Measurements from ENCODE around the gene P2RX6. TPM values are rescaled to one million over a fixed set of nuclear protein-coding genes. Genes with fewer than 3 reads are reported as not detected.

P2RX6 gene
- total and polyA plus RNA-seq, 2 experiments from 2014 or later, result 3.3 to 8.0 TPM

GRCh38 chr22:21028277-21029251 lies 13.6 kb downstream of the P2RX6 start:
- 93% methylated on average over 13 of the region's 13 CpGs for WGBS (ENCODE audit: low lambda C conversion rate, missing lambda C conversion rate)
- H3K36me3 ChIP-seq (replicated peaks; ENCODE audit: insufficient read depth, low read depth), result no peaks in the 10 kb centered on the region
- peaks cover 17% of the 10 kb centered on the region for H3K4me1 ChIP-seq (ENCODE audit: insufficient read depth)
- no peak for TF ChIP-seq CTCF (IDR thresholded peaks at IDR 0.05; ENCODE audit: poor library complexity)
- DNase-seq (ENCODE audit: low spot score), result no peak
- H3K4me3 ChIP-seq, result no peak overlapping the region
- H3K27me3 ChIP-seq, result no peaks in the 10 kb centered on the region
- no peak overlapping the region for H2AFZ ChIP-seq
- H3K79me2 ChIP-seq, result no peaks in the 10 kb centered on the region
- no peak overlapping the region for H3K27ac ChIP-seq
- peak overlapping the region; percentile 91 for H3K4me2 ChIP-seq
- no peaks in the 10 kb centered on the region for H3K9me3 ChIP-seq (ENCODE audit: low read depth)
- H3K9me2 ChIP-seq (replicated peaks; ENCODE audit: insufficient read depth), result no peaks in the 10 kb centered on the region
- no peaks in the 10 kb centered on the region for H4K20me1 ChIP-seq (ENCODE audit: insufficient read depth, poor library complexity, severe bottlenecking)

- no peaks in the 10 kb centered on the region for H3K79me2 ChIP-seq
- H4K20me1 ChIP-seq (ENCODE audit: insufficient read depth, poor library complexity, severe bottlenecking), result no peaks in the 10 kb centered on the region
- no peak overlapping the region for H3K4me3 ChIP-seq
- no peaks in the 10 kb centered on the region for H3K36me3 ChIP-seq (replicated peaks; ENCODE audit: insufficient read depth, low read depth)
- no peaks in the 10 kb centered on the region for H3K9me2 ChIP-seq (replicated peaks; ENCODE audit: insufficient read depth)
- H3K9me3 ChIP-seq (ENCODE audit: low read depth), result no peaks in the 10 kb centered on the region
- no peak overlapping the region for H2AFZ ChIP-seq
- DNase-seq (ENCODE audit: low spot score), result no peak
- no peaks in the 10 kb centered on the region for H3K27me3 ChIP-seq
- no peak overlapping the region for H3K27ac ChIP-seq
- H3K4me1 ChIP-seq (ENCODE audit: insufficient read depth), result peaks cover 17% of the 10 kb centered on the region
- WGBS (ENCODE audit: low lambda C conversion rate, missing lambda C conversion rate), result 66% methylated on average over 12 of the region's 12 CpGs
- TF ChIP-seq CTCF (IDR thresholded peaks at IDR 0.05; ENCODE audit: poor library complexity) (no peak), EZH2 (IDR thresholded peaks at IDR 0.05; ENCODE audit: borderline replicate concordance) (no peak), EZH2phosphoT487 (IDR thresholded peaks at IDR 0.05; ENCODE audit: low read depth, severe bottlenecking, unreplicated experiment) (no peak)
- H3K4me2 ChIP-seq, result peak overlapping the region; percentile 91
Measured at GRCh38 chr22:21029486-21030025, 14.6 kb downstream of the P2RX6 start.

DNA sequence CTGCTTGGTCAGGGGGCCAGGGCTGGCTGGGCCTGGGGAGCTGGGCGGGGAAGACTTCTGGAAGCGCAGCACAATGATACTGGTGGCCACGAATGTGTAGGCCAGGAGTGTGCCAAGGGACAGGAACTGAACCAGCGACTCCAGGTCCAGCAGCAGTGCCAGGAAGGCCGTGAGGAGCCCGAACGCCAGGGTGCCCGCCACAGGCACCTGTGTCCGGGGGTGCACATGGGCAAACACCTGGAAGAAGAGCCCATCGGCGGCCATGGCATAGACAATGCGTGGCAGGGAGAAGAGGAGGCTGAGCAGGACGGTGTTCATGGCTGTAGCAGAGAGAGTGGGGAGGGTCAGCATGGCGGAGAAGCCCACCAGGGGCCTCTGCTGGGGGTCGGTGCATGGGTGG lies 15.1 kb downstream of the P2RX6 start:
- no peak overlapping the region for H2AFZ ChIP-seq
- no peaks in the 10 kb centered on the region for H3K27me3 ChIP-seq
- peak overlapping the region; percentile 91 for H3K4me2 ChIP-seq
- WGBS (ENCODE audit: low lambda C conversion rate, missing lambda C conversion rate), result 89% methylated on average over 15 of the region's 15 CpGs
- no peaks in the 10 kb centered on the region for H3K36me3 ChIP-seq (replicated peaks; ENCODE audit: insufficient read depth, low read depth)
- H3K79me2 ChIP-seq, result no peaks in the 10 kb centered on the region
- H3K27ac ChIP-seq, result no peak overlapping the region
- no peaks in the 10 kb centered on the region for H3K9me3 ChIP-seq (ENCODE audit: low read depth)
- no peaks in the 10 kb centered on the region for H3K9me2 ChIP-seq (replicated peaks; ENCODE audit: insufficient read depth)
- no peak for TF ChIP-seq EZH2 (IDR thresholded peaks at IDR 0.05; ENCODE audit: borderline replicate concordance)
- TF ChIP-seq CTCF (IDR thresholded peaks at IDR 0.05; ENCODE audit: poor library complexity), result no peak
- no peak for TF ChIP-seq EZH2phosphoT487 (IDR thresholded peaks at IDR 0.05; ENCODE audit: low read depth, severe bottlenecking, unreplicated experiment)
- no peaks in the 10 kb centered on the region for H4K20me1 ChIP-seq (ENCODE audit: insufficient read depth, poor library complexity, severe bottlenecking)
- no peak for DNase-seq (ENCODE audit: low spot score)
- H3K4me1 ChIP-seq (ENCODE audit: insufficient read depth), result peaks cover 17% of the 10 kb centered on the region
- no peak overlapping the region for H3K4me3 ChIP-seq

Data from hepatocyte (in vitro differentiated cells).